Peyer's patch (tissue), 4 donors: ENCODE data around the gene RFX4.

Experiments
- POLR2A ChIP-seq, 2 donors: fragments of 450-650 bp; IDR thresholded peaks; one replicate each; pipeline ENCODE4 v1.5.1; 2017; ENCODE audit warnings: antibody characterized with exemption in 2 of 2, mild to moderate bottlenecking in 2 of 2, moderate library complexity in 2 of 2
- TF ChIP-seq, protein P1 (sequence below), 6 experiments: fragments of 450-650 bp in 4 of 6; fragments of 200-600 bp in 2 of 6; sonication (generic) in 1 of 6; IDR thresholded peaks; one replicate each; pipeline ENCODE4 v1.5.1; 2017 to 2019; ENCODE audit warnings: antibody characterized with exemption in 6 of 6, mild to moderate bottlenecking in 3 of 6, moderate library complexity in 1 of 6

- TF ChIP-seq, protein P1, sequence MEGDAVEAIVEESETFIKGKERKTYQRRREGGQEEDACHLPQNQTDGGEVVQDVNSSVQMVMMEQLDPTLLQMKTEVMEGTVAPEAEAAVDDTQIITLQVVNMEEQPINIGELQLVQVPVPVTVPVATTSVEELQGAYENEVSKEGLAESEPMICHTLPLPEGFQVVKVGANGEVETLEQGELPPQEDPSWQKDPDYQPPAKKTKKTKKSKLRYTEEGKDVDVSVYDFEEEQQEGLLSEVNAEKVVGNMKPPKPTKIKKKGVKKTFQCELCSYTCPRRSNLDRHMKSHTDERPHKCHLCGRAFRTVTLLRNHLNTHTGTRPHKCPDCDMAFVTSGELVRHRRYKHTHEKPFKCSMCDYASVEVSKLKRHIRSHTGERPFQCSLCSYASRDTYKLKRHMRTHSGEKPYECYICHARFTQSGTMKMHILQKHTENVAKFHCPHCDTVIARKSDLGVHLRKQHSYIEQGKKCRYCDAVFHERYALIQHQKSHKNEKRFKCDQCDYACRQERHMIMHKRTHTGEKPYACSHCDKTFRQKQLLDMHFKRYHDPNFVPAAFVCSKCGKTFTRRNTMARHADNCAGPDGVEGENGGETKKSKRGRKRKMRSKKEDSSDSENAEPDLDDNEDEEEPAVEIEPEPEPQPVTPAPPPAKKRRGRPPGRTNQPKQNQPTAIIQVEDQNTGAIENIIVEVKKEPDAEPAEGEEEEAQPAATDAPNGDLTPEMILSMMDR (IDR thresholded peaks at IDR 0.05) = no peak
- no peak for TF ChIP-seq POLR2A (IDR thresholded peaks at IDR 0.05)
Observed at GRCh38 chr12:106704081-106704480, 121.3 kb downstream of the RFX4 start.
